GM21423 (cell line): ENCODE measurements around the gene SLC5A1.

ENCODE experiments used
- ATAC-seq: cut with Tn5 transposase; IDR thresholded peaks from one replicate; pipeline ENCODE4 v1.9.1; 2021; ENCODE audit warnings: mild to moderate bottlenecking, moderate library complexity; ENCODE audit not compliant: unreplicated experiment

Gene SLC5A1

DNA sequence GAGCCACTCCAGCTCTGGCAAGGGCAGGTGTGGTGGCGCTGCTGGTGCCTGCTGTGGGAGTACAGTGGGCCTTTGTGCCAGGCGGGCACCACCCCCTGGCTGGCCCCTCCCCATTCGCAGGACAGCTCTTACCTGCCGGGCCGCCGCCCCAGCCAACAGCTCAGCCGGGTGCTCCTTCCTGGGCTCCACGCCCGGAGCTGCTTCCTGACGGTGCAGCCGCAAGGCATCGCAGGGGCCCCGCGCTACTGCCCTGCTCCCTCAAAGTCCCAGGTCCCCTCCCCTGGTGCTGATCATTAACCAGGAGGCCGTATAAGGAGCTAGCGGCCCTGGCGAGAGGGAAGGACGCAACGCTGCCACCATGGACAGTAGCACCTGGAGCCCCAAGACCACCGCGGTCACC, at the start of gene SLC5A1:
Gene SLC5A1 (plus strand): TSS at position 338 of the 400 bp plus-strand sequence. CDS start 21 bp downstream, at position 359.
- no peak for ATAC-seq

DNA sequence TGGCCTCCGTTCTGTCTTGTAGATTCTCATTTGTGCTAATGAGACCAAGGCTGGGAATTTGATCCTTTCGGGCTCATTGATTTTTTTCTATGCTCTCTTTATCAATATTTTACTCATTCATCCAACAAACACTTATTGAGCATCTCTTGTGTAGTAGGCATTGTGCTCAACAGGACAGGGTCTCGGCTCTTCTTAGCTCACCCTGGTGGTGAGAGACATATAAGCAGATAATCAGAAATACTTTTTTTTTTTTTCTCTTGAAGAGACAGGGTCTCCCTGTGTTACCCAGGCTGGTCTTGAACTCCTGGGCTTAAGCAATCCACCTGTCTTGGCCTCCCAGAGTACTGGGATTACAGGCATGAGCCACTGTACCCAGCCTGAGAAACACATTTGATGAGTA, 48.0 kb upstream of the SLC5A1 start:
- ATAC-seq = no peak

DNA sequence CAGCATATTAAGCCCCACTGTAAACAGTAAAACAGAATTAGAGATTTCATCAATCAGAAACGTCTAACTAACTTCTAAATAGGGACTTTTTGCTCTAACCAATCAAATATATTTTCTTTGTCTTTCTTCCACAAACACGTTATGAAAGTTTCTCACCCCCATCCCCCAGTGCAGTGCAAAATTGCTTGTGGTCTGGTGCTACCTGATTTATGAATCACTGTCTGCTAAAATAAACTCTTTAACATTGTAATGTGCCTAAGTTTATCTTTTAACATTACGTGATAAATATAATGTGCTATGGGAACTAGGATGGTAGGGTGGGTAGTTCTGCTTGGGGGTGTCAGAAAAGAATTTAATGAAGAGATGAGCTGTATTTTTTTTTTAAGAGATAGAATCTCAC, 47.3 kb upstream of the SLC5A1 start:
- no peak for ATAC-seq

DNA sequence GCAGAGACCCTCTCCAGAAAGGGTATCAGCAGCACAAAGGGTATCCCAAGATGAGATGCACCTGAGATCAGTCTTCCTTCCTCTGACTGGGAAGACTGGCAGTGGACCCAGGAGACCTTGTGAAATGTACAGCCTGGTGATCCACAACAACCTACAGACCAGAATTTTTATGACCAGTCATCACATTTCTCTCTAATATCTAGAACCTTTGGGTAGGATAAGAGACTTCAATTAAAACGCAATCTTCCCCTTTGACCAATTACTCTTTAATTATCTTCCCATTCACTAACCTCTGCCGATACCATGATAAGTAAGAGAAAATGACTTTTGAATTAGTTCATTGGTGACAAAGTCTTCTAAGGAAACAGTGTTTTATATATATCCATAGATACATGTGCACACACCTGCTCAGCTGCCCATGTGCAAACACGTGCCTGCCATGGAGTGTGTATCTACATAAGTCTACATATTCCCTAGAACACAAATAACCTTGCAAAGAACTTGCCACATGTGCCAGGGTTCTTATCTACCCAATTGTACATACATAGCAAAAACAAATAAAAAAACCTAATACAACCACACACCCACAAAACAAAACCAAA, 44.2 kb upstream of the SLC5A1 start:
- no peak for ATAC-seq

DNA sequence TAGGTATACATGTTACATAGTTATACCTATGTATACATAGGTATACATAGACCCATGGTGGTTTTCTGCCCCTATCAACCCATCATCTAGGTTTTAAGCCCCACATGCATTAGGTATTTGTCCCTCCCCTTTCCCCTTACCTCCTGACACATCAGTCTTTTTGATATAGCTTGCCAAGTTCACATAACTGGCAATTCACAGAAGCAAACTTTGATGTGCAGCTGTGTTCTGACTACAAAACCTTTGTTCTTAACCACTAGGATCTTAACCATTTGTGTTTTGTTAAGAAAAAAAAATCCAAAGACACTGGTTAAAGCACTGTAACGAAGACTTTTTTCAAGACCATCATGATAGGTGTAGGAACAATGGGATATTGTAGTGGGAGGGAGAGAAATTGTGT, 42.9 kb upstream of the SLC5A1 start:
- no peak for ATAC-seq

DNA sequence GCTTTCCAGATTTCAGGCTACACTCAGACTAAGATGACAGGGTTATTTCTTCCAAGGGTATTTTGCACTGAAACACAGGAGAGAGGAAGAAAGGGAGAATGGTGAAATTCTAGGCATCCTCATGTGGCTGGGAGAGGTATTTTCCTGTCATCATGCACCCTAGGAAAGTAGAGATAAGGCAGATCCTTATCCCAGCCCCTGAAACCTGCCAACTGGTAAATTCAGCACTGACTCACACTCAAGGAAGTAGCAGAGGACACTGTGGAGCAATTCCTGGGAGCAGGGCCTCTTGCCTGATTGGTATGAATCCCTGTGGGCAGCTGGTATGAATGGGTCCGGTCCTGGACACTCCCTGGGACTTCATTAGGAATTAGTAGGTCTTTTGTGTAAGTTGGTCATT, 37.6 kb upstream of the SLC5A1 start:
- ATAC-seq = no peak

DNA sequence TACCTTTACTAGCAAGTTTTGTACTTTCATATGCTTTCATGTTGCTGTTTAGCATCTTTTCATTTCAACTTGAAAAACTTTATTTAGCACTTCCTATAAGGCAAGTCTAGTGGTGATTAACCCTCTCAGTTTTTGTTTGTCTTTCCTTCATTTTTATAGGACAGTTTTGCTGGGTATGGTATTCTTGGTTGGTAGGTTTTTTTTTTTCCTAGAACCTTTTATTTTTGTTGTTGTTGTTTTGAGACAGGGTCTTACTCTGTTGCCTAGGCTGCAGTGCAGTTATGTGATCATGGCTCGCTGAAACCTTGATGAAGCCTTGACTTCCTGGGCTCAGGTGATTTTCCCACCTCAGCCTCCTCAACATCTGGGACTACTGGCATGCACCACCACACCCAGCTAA, 29.9 kb upstream of the SLC5A1 start:
- no peak for ATAC-seq

DNA sequence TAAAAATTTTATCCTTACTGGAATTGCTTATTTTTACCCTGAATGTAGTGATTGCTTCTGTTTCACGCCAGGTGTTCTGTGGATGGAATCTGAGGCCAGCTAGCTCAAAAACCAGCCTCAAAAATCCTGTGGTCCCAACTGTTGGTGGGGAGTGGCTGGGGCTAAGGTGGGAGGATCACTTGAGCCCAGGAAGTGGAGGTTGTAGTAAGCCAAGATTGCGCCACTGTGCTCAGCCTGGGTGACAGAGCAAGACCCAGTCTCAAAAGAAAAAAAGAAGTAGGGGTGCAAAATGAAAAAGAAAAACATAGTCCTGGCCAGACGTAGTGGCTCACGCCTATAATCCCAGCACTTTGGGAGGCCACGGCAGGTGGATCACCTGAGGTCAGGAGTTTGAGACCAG, 27.0 kb upstream of the SLC5A1 start:
- ATAC-seq = no peak

DNA sequence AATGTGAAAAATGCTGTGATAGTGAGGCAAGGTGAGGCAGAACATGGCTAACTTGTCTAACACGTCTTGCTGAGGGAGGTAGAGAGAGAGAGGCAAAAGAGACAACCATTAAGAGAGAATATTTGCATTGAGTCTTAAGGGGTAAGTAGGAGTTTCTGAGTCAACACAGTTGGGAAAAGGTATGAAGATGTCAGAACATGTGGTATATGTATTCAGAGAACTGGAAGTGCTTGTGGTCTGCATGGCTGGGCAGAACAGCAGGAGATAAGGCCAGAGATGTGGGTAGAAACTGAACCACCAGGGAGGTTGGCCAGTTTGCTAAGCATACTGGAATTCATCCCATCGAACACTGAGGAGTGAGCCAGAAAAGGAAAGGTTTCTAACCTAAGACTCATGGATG, 25.0 kb upstream of the SLC5A1 start:
- ATAC-seq = no peak

DNA sequence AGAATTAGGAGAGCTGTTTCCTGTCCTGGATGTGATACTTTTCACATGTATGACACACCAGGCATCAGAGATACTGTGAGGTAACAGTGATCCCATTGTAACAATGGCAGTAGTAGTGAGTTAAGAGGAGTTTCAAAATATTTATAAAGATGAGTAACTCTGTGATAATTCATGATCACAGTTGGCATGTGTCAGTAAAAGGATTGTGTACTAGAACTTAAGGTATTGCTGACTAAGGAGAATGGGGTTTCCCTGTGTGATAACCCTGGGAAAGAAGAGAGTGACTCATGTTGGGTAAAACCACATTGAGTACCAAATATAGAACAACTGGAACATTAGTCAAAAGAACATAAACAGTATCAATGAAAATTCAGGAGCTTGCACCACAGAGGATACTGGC, 22.9 kb upstream of the SLC5A1 start:
- no peak for ATAC-seq

DNA sequence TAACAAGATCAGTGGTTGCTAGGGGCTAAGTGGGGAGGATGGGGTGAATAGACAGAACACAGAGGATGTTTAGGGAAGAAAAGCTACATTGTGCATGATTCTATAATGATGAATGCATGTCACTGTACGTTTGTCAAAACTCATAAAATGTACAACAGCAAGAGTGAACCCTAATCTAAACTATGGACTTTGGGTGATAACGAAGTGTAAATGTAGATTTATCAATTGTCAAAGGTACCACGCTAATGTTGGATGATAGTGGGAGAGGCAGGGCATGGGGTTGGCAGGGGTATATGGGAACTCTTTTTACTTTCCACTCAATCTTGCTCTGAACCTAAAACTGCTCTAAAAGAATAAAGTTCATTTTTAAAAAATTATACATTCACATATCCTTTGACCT, 21.3 kb upstream of the SLC5A1 start:
- ATAC-seq = no peak

DNA sequence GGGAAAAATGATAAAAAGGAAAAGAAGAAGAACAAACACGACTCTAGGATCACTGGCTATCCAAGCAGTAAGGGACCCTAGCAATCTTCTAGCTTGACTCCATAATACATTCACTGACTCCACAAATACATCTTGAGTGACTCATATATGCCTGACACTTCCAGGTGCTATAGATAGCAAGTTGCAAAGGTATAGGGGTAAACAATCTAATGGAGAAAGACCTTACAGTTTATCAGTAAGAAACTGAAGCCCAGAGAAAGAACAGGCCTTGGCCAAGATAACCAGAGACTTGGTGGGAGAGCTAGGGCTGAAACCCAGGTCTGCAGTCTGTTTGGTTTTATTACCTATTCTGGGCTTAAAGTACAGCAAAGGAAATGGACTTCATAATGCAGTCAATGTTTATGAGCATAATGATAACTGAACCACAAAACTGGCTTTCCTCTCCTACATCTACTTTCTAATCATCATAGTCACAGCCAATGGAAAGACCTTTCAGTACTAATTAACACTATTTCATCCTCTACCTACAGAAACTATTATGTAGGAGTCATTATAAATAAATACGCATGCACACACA, 19.7 kb upstream of the SLC5A1 start:
- no peak for ATAC-seq

DNA sequence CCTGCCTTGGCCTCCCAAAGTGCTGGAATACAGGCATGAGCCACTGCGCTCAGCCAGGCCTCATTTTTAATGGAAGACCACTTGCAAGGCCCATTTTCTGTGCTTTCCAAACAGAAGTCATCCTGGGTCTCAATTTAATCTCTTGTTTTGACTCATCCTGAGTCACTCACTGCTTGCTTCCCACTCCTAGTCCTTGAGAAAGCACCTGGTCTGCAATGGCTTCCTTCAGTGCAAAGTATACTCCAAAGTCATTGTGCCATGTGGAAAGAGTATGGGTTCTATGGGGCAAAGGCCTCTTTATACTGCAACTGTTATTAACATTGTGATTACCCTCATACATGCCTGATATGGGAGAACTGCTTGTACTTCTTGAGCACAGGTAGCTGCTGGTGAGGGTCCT, 18.3 kb upstream of the SLC5A1 start:
- no peak for ATAC-seq

DNA sequence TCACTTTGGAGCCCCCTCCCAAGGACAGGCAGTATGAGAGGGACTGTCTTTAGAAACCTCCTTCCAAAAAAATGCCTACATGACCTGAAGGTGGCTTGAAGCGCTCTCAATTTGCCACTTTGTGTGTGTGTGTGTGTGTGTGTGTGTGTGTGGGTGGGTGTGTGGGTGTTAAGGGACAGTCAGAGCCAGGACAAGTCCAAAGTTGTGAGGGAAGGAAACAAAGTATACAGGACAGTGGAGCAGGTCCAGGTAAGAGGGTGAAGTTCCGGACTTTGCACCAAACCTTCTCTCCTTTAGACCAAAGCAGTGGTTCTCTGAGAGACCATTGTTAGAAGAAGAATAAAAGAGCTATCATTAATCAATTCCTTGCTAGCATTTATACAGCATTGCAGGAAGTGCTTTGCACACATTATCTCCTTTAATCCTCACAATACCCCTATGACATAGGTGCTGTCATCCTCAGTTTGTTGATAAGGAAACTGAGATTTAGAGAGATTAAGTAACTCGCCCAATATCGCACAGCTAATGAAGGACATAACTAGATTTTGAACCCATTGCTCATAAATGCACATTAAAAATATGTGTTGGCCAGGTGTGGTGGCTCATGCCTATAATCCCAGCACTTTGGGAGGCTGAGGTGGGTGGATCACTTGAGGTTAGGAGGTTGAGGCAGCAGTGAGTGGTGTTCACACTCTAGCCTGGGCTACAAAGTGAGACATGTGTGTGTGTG, 12.4 kb upstream of the SLC5A1 start:
- no peak for ATAC-seq

DNA sequence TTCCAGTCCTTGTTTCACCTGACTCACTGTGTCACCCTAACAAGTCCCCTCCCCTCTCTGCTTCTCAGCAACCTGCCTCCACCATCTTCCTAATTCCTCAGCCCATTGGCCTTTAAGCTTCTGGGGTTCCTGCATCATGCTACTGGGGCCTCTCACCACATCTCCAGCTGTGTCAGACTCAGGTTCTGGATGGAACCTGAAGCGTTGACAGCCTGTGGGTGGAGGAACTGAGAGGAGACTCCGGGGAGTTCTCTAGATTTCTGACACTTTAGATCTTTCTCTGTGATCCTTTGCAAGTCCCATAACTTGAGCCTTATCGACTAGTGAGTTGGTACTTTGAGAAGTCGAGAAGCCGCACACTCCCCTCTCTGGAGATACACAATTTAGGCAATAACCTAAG, 11.6 kb upstream of the SLC5A1 start:
- ATAC-seq = no peak

DNA sequence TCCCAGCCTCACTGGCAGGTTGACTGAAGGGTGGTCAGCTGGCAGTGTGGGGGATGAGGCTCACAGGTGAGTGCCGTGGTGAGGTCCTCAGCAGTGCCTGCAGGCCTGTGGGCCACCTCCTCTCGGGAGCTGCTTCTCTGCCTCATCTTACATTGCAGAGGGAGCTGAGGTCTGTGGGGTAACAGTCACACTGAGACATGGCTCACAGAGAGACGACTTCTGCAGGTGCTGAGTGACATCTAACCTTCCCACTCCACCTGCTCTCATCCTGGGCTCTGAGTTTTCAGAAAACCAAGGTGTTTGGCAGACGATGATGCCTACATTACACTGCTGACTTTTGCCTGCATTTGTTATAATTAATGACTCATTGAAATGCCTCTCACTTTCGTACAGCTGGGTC, 8.8 kb upstream of the SLC5A1 start:
- ATAC-seq = no peak

DNA sequence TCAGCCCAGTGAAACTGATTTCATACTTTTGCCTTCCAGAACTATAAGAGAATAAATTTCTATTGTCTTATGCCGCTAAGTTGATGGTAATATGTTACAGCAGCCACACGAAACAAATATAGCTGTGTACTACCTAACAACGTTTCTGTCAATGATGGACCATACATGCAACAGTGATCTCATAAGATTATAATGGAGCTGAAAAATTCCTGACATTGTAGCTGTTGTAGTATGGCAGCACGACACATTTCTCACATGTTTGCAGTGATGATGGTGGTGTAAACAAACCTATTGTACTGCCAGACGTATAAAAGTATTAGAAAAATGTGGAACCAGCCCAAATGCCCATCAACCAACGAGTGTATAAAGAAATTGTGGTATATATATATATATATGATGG, 5.8 kb upstream of the SLC5A1 start:
- no peak for ATAC-seq

DNA sequence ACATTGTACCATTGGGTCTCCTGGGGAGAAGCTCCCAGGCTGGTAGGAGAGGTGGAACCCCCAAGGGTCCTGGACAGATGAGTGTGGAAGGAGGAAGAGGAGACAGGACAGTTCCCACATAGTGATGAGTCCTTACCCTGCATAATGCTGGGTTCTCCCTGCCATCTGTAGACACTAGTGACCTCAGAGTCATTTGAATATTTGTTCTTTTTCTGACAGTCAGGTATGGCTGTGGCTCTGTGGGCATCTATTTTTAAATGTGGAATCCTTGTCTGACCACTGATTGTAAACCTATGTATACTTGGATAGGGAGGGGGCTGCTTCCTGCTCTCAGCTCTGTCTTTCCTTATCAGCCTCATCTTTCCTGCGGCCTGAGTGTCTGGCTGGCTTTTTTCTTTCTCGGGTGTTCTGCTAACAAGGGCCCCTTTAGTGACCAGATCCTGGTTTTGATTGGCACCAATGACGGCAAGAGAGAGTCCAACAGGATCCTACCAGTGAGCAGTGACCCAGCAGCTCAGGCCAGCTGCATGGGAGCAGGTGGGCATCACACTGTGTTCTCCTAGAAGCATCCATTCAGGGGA, 2.6 kb upstream of the SLC5A1 start:
- no peak for ATAC-seq

DNA sequence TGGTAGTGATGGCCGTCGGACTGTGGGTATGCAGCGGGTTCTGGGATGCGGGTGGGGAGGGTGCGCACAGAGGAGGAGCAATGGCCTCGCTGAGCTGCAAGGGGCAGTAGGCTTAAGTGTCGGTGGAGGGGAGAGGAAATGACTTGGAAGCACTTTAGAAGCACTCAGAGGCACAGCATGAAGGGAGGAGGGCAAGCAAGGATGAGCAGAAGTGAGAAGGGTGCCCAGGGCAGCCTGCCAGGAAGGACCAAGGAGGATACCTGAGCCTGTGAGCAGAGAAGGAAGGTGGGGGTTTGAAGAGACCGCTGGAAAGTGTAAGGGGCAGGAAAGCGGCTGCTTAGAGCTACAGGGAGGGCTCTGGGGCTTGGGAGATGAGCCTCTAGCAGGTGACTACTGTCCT, 330 bp downstream of the SLC5A1 start:
- ATAC-seq = no peak

DNA sequence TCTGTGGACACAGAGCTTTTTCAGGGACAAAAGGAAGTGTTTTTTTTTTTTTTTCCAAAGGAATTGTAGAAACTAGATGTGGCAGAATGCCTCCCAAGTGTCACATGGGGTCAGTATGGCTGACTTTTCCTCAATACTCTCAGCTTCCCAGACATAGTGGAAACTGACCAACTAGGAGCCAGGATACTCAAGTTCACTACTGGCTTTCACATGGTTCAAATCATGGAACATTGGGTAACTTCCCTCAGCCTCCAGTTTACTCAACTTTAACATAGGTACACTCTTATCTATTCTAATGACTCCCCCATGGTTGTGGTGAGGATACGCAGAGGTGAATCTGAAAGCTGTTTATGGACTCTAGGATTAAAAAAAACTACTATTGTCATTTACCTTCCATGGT, 1.4 kb downstream of the SLC5A1 start:
- ATAC-seq = no peak

DNA sequence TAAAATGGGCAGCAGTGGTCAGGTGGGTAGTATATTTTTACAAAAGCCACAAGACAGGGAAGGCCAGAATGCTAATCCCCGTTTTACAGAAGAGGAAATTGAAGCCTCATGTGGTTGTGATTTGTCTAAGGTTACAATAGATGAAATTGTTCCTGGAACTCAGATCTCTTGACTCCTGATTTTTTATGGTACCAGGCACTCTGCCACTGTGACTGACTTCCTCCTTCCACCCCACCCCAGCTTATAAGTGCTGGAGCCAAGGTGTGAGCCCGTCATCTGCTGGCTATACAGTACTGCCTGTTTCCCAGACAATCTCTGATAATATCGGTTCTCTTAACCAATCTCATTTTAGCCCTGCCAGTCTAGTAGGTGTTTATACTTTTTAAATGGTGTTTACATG, 1.9 kb downstream of the SLC5A1 start:
- ATAC-seq = no peak

DNA sequence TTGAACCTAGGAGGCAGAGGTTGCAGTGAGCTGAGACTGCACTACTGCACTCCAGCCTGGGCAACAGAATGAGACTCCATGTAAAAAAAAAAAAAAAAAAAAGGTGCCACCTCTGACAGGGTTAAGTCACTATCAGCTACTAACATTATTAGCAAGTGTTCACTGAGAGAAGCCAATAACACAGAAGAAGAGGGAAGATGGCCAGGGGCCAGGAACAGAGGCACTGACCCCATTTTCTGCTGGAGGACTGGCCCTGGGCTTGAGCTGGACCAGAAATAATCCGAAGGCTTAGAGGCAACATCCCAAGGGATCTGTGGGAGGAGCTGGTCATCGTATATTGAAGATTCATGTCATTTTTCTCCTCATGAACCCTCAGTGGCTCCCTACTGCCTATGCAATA, 5.0 kb downstream of the SLC5A1 start:
- no peak for ATAC-seq
